NCI-H526 treated with DMSO at 0.1 percent for 48 hours (cell line): ENCODE measurements around the gene ZMYND19.
A peak's percentile ranks its signal among the peaks of the same experiment; 100 is the strongest.
"Not testable (repeated sequence)": the region's sequence is repeated elsewhere in the genome, so short reads cannot be mapped to it uniquely, and the experiment has no call there.

Experiments
- DNase-seq: peaks from one replicate; lab custom pipeline; 2025; lab: John Stamatoyannopoulos, UW

Gene ZMYND19

GRCh38 chr9:137588891-137589290, 1.4 kb downstream of the ZMYND19 start:
- no peak for DNase-seq

- no peak for DNase-seq
Measured at GRCh38 chr9:137588311-137588710, 2.0 kb downstream of the ZMYND19 start.

- DNase-seq = no peak
Measured at GRCh38 chr9:137586854-137587253, 3.5 kb downstream of the ZMYND19 start.

- no peak for DNase-seq
Measured at GRCh38 chr9:137583957-137584356, 6.4 kb downstream of the ZMYND19 start.

- DNase-seq = no peak
Measured at GRCh38 chr9:137583347-137583746, 7.0 kb downstream of the ZMYND19 start.

- no peak for DNase-seq
Measured at GRCh38 chr9:137582286-137582860, 7.9 kb downstream of the ZMYND19 start.

- no peak for DNase-seq
Measured at GRCh38 chr9:137581361-137582285, 8.7 kb downstream of the ZMYND19 start.

GRCh38 chr9:137580954-137581322, 9.4 kb downstream of the ZMYND19 start:
- no peak for DNase-seq

- DNase-seq = no peak
Measured at GRCh38 chr9:137580209-137580953, 9.9 kb downstream of the ZMYND19 start.

GRCh38 chr9:137579259-137579604, 11.1 kb downstream of the ZMYND19 start:
- no peak for DNase-seq

GRCh38 chr9:137578518-137579258, 11.6 kb downstream of the ZMYND19 start, which contains the start of gene DPH7:
Gene DPH7 (minus strand): TSS chr9:137578925. CDS start chr9:137578777, 148 bp downstream.
- peak; percentile 53 for DNase-seq

GRCh38 chr9:137575716-137576411, 14.4 kb downstream of the ZMYND19 start:
- DNase-seq = no peak

GRCh38 chr9:137575364-137575715, 15.0 kb downstream of the ZMYND19 start:
- DNase-seq = no peak

- no peak for DNase-seq
Measured at GRCh38 chr9:137574192-137574591, 16.1 kb downstream of the ZMYND19 start.

GRCh38 chr9:137570566-137570965, 19.7 kb downstream of the ZMYND19 start:
- no peak for DNase-seq

GRCh38 chr9:137569609-137570203, 20.6 kb downstream of the ZMYND19 start:
- no peak for DNase-seq

- DNase-seq = not testable (repeated sequence)
Measured at GRCh38 chr9:137568445-137568844, 21.9 kb downstream of the ZMYND19 start.

GRCh38 chr9:137564817-137565411, 25.4 kb downstream of the ZMYND19 start:
- no peak for DNase-seq

- DNase-seq = no peak
Measured at GRCh38 chr9:137564134-137564533, 26.2 kb downstream of the ZMYND19 start.

GRCh38 chr9:137558127-137558526, 32.2 kb downstream of the ZMYND19 start:
- DNase-seq = no peak
